HG03108 (cell line): ENCODE measurements around the gene KHDRBS1.
"Not testable (repeated sequence)": the region's sequence is repeated elsewhere in the genome, so short reads cannot be mapped to it uniquely, and the experiment has no call there.

Source experiments
- ATAC-seq: cut with Tn5 transposase; IDR thresholded peaks from one replicate; pipeline ENCODE4 v1.9.1; 2021; ENCODE audit warnings: moderate library complexity; ENCODE audit not compliant: unreplicated experiment

The KHDRBS1 gene

DNA sequence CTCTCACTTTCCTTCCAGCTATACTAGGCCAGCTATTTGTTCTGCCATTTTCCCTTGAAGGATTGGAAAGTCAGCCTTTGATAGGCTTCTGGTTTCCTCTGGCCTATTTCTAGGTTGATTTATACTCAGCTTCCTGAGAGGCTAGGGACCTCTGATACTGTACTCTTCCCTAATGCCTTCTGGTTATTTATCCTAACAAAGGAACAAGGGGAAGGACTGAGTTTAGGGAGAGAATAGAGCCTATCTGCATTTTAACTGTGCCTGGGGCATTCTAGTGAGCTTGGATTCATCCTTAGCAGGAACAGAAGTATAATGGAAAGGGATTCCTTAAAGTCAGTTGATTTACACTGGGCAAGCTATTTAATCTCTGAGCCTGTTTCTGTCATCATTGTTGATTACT lies 47.2 kb downstream of the KHDRBS1 start:
- no peak for ATAC-seq

DNA sequence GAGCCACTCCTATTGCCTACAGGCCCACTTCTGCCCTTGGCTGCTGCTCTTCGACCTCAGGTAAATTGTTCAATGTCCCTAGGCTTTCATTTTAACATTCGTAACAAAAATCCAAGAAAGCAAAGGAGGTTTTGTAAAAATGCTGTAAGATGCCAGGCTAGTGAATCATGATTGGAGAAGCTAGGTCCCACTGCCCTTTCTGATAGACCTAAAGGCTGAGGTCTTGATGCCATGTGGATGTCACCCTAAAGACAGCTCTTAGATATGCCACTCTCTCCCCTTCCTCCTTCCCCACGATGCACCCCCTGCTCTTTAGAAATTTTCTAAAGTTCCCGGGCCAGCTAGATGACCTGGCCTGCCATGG lies 49.2 kb downstream of the KHDRBS1 start:
- no peak for ATAC-seq

- ATAC-seq, result no peak
These were observed 49.6 kb downstream of the KHDRBS1 start for GRCh38 chr1:32063261-32063681.

- not testable (repeated sequence) for ATAC-seq
These were observed 52.2 kb downstream of the KHDRBS1 start for GRCh38 chr1:32065613-32066488.

- no peak for ATAC-seq
These were observed 52.8 kb downstream of the KHDRBS1 start for GRCh38 chr1:32066489-32066873.

DNA sequence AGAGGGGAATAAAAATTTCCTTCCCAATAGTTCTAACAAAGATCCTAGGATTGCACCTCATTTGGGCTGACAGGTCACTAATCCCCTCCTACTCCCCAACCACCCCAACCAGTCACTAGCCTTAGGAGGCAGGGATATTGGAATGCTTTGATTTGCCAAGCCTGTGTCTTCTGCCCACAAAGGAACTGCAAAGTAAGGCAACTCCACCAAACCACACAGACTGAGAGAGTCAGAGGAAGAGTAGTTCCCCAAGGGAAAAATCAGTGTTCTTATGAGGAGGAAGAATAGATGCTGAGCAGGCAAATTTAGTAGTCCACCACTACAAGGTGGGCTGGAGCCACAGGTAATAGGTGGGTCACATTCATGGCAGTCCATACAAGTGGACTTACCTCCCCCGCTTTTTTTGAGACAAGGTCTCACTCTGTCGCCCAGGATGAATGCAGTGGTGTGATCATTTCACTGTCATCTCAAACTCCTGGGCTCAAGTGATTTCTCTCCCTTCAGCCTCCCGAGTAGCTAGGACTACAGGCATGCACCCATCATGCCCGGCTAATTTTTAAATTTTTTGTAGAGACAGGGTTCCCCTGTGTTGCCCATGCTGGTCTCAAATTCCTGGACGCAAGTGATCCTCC lies 55.4 kb downstream of the KHDRBS1 start:
- ATAC-seq, result no peak

DNA sequence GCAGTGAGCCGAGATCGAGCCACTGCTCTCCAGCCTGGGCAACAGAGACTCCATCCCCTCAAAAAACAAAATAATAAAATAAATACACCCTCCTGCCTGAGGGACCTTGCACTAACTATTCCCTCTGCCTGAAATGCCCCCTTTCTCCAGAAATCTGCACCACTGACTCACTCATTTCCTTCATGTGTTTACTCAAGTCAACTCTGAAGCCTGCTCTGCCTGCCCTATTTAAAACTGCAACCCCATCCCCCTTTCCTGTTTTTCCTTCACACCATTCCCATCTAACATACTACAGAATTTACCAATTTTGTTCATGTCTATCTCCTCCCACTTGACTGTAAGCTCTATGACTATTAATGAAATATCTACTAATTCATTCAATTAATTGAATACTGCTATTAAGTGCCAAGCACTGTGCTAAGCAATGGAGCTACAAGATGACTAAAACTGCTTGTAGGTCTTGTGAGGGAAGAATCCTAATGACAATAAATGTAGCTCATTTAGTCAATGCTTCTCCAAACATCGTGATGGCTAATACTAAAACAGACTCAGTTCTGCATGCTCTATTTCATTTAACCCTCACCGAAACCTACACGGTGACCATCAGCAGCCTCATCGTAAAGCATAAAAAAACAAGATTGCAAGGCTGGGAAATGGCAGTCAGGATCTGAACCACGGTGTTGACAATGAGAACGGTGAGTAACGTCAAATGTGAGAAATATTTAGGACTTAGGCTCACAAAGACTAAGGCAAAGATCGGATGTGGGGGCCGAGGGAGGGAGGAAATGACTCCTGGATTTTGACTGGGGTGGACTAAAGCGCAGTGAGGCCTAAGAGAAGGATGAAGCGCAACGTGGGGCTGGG lies 58.3 kb downstream of the KHDRBS1 start:
- ATAC-seq, result no peak

- ATAC-seq, result peak; percentile 84
These were observed 59.1 kb downstream of the KHDRBS1 start, which contains the start of gene TMEM39B for GRCh38 chr1:32072622-32073298. Gene TMEM39B, plus strand, starts transcription at chr1:32072939. Its CDS starts 109 bp downstream, at chr1:32073048.

GRCh38 chr1:32073299-32074229 lies 59.9 kb downstream of the KHDRBS1 start:
- ATAC-seq, result no peak

DNA sequence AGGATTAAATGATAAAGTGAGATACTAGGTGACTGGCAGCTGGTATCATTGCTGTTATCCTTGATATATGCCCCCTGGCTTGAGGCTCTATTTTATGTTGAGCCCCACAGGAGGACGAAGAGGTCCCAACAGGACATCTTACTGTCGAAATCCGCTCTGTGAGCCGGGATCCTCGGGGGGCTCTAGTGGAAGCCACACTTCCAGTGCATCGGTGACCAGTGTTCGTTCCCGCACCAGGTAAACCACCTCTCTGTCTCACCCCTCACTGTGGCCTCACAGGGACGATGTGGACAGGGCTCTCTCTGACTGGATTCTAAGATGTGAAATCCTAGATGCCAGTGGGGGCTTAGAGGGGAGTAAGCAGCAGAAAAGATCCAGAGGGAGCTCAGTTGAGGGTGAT lies 61.2 kb downstream of the KHDRBS1 start:
- no peak for ATAC-seq

DNA sequence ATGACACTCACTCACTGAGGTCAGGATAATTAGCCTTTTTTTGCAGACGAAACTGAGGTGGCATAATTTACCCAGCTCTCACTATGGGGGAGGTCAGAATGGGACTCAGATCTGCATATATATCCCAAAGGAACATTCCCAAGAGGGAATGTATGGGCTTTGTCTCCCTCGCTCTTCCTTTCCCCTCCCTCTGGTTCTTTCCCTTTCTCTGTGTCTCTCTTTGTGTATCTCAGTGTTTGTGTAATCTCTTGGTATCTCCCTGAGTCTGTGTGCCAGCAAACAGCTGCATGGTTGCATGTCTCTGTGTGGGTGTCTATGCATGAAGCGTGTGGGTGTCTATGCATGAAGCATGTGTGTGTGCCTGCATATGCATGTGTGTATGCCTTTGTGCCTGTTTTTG lies 63.8 kb downstream of the KHDRBS1 start:
- no peak for ATAC-seq

DNA sequence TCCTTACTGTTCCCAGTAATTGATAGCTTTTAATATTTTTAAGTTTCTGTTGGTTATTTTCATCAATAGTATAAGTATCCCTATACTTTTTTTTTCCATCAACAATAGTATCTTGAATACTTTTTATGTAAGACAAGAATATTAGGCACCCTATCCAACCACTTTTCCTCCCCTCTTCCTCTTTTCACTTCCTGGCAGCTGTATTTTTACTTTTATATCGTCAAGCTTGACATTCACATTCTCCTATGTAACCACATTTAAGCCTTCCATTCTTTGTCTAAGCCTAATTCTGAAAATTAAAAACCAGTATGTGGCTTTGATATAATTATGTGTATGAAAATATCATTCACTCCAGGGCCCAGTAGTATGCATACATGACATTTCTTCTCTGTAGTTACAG lies 68.4 kb downstream of the KHDRBS1 start:
- ATAC-seq, result no peak

DNA sequence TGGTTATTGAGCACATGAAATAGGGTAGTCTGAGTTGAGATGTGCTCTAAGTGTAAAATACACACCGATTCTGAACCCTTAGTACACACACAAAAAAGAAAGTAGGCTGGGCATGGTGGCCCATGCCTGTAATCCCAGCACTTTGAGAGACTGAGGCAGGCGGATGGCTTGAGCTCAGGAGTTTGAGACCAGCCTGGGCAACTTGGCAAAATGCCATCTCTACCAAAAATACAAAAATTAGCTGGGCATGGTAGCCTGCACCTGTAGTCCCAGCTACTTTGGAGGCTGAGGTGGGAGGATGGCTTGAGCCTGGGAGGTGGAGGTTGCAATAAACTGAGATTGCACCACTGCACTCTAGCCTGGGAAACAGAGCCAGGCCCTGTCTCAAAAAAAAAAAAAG lies 72.7 kb downstream of the KHDRBS1 start:
- ATAC-seq, result not testable (repeated sequence)

DNA sequence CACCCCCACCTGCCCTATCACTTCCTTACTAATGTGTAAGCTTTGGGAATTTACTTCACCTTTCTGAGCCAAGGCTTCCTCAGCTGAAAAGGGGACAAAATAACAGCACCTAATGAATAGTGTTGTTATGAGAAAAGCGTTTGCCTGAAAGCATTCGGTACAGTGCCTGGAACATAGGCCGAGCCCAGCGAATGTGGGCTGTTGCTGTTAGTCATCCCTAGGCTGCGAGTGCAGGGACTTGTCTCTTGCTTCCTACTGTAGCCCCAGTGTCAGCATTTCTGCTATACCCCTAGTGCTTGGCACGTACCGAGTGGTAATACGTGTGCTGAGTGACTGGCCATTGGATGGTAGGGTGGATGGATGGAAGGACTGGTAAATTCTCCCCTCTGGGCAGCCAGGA lies 77.5 kb downstream of the KHDRBS1 start:
- ATAC-seq, result no peak

DNA sequence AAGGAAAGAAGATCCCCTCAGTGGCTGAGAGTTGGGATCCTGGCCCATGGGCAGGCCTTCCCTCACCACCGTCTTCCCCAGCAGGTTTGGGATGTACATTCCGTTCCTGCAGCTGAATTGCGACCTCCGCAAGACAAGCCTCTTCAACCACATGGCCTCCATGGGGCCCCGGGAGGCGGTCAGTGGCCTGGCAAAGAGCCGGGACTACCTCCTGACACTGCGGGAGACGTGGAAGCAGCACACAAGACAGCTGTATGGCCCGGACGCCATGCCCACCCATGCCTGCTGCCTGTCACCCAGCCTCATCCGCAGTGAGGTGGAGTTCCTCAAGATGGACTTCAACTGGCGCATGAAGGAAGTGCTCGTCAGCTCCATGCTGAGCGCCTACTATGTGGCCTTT lies 77.9 kb downstream of the KHDRBS1 start:
- ATAC-seq, result no peak
